Measurements from ENCODE around the gene SYT9.

SYT9 gene

DNA sequence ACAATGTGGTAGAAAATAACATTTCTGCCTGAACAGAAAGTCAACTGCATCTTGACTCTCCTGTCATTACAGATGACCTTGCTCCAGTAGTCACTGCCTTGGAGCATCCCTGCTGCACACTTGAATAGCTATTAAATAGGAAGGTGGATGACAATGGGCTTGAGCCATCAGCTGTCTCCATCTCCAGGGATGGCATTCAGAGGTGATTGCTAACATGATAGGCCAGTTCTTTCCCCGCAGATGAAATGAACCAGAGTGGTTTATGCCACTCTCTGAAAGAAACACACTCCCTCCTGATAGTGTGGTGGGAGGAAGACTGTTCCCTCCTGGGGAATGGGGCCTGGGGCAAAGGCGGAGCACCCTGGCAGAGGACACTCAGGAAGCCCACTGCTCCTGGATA is 176.5 kb downstream of the SYT9 start:
- Histone ChIP-seq H3K27ac (ENCODE audit: low read depth, low read length) (no peak overlapping the region), H3K9ac (ENCODE audit: low read depth, low read length) (no peak overlapping the region), H3K27me3 (ENCODE audit: insufficient read depth, low read length) (no peaks in the 10 kb centered on the region), H3K4me1 (ENCODE audit: insufficient read depth, low read length) (no peaks in the 10 kb centered on the region), H3K9me3 (ENCODE audit: insufficient read depth, low read depth, low read length) (no peaks in the 10 kb centered on the region), H3K36me3 (ENCODE audit: insufficient read depth, low read length) (no peaks in the 10 kb centered on the region), H3K4me3 (ENCODE audit: low read length) (no peak overlapping the region)
- WGBS, result 91% methylated on average over 2 of the region's 2 CpGs

DNA sequence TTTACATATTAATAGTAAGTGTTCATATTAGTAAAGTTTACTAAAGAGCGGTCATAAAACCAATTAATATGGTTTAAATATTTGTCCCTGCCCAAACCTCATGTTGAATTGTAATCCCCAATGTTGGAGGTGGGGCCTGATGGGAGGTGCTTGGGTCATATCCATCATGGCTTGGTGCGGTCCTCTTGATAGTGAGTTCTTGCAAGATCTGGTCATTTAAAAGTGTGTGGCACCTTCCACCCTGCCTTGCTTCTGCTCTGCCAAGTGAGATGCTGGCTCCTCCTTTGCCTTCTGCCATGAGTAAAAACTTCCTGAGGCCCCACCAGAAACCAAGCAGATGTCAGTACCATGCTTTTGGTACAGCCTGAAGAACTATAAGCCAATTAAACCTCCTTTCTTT is 178.8 kb downstream of the SYT9 start:
- no peak overlapping the region for H3K27ac ChIP-seq (ENCODE audit: low read depth, low read length)
- H3K27me3 ChIP-seq (ENCODE audit: insufficient read depth, low read length), result no peaks in the 10 kb centered on the region
- H3K36me3 ChIP-seq (ENCODE audit: insufficient read depth, low read length), result no peaks in the 10 kb centered on the region
- H3K4me3 ChIP-seq (ENCODE audit: low read length), result no peak overlapping the region
- no peaks in the 10 kb centered on the region for H3K4me1 ChIP-seq (ENCODE audit: insufficient read depth, low read length)
- 100% methylated on average over 1 of the region's 2 CpGs for WGBS
- no peak overlapping the region for H3K9ac ChIP-seq (ENCODE audit: low read depth, low read length)
- no peaks in the 10 kb centered on the region for H3K9me3 ChIP-seq (ENCODE audit: insufficient read depth, low read depth, low read length)

DNA sequence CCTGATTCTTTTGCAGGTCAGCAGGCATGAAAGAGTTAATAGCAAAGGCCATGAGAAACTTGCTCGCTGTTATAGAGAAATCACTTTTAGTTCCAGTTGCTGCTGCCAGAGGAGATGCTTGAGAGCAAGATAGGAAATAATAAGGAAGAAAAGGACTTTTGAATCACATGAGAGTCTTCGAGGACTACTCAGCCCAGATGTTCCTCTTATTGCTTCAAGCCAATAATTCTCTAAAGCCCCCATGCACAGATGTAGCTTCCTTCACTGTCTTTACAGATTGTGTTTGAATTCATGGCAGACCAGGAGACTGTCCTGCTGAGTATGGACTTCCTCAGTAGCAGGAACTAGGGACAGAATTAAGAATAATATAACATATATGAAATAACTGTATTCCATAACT is 183.5 kb downstream of the SYT9 start:
- Histone ChIP-seq H3K4me3 (ENCODE audit: low read length) (no peak overlapping the region), H3K36me3 (ENCODE audit: insufficient read depth, low read length) (no peaks in the 10 kb centered on the region), H3K9ac (ENCODE audit: low read depth, low read length) (no peak overlapping the region), H3K27me3 (ENCODE audit: insufficient read depth, low read length) (no peaks in the 10 kb centered on the region), H3K9me3 (ENCODE audit: insufficient read depth, low read depth, low read length) (no peaks in the 10 kb centered on the region), H3K27ac (ENCODE audit: low read depth, low read length) (no peak overlapping the region), H3K4me1 (ENCODE audit: insufficient read depth, low read length) (0 out of 2 replicates have a peak, but pooled peaks cover 11% of the 10 kb centered on the region)
- WGBS, result 72% methylated on average over 2 of the region's 2 CpGs

DNA sequence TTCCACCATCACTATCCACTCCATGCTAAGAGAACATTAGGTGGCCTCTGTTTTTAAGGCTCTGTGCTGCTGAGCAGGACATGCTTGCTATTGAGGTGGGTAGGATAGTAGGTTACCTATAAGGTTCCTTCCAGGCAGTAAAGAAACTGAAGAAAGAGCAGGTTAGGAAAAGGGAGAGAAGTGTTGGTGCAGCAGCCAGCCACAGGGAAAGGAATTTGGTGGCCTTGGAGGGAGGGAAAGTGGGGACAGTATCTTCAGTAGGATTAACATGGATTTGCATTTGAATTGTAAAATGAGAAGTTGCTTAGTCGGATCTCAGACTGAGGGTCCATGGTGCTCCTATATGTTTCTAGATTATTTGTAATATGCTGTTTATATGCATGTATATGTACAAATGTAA is 184.4 kb downstream of the SYT9 start:
- H3K4me1 ChIP-seq (ENCODE audit: insufficient read depth, low read length), result 0 out of 2 replicates have a peak, but pooled peaks cover 11% of the 10 kb centered on the region
- H3K27ac ChIP-seq (ENCODE audit: low read depth, low read length), result no peak overlapping the region
- H3K9me3 ChIP-seq (ENCODE audit: insufficient read depth, low read depth, low read length), result no peaks in the 10 kb centered on the region
- no peak overlapping the region for H3K4me3 ChIP-seq (ENCODE audit: low read length)
- H3K36me3 ChIP-seq (ENCODE audit: insufficient read depth, low read length), result no peaks in the 10 kb centered on the region
- no peaks in the 10 kb centered on the region for H3K27me3 ChIP-seq (ENCODE audit: insufficient read depth, low read length)
- WGBS, result 21% methylated on average over 1 of the region's 1 CpG
- H3K9ac ChIP-seq (ENCODE audit: low read depth, low read length), result no peak overlapping the region

DNA sequence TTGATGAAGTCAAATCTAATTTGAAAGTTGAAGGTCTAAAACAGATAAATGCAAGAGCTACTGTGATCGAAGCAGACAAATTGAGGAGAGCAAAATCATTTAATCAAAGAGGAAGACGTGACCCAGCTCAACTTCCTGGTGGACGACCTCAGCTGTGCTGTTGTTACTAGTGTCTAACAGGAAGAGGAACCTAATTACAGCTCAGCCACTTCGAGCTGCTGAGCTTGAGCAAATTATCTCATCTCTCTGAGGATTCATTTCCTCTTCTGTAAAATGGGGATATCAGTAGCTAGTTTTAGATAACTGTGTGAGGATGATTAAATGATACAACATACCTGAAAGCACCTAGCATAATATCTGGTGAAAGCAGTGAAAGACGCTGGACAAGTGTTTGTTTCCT is 185.0 kb downstream of the SYT9 start:
- Histone ChIP-seq H3K27me3 (ENCODE audit: insufficient read depth, low read length) (no peaks in the 10 kb centered on the region), H3K36me3 (ENCODE audit: insufficient read depth, low read length) (no peaks in the 10 kb centered on the region), H3K4me3 (ENCODE audit: low read length) (no peak overlapping the region), H3K27ac (ENCODE audit: low read depth, low read length) (no peak overlapping the region), H3K9ac (ENCODE audit: low read depth, low read length) (no peak overlapping the region), H3K9me3 (ENCODE audit: insufficient read depth, low read depth, low read length) (no peaks in the 10 kb centered on the region), H3K4me1 (ENCODE audit: insufficient read depth, low read length) (0 out of 2 replicates have a peak, but pooled peaks cover 11% of the 10 kb centered on the region)
- 77% methylated on average over 5 of the region's 5 CpGs for WGBS

DNA sequence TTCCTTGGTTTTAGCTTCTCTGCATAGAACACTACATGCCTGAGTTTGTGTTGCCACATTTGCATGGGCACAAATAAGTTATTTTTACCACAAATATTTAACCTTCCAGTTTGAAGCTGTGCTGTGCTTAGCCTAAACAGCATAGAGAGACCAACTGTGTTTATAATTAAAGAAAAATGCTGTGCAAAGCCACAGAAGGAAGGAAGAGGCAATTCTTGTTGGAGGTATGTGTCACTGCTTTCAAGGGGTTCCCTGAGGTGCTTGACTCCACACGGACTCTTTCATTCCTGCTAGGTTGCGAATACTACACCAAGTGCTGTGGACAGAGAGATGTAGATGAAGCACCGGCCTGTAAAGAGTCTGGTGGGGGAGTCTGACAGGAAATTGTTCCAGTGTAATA is 186.0 kb downstream of the SYT9 start:
- WGBS, result 82% methylated on average over 3 of the region's 3 CpGs
- H3K36me3 ChIP-seq (ENCODE audit: insufficient read depth, low read length), result no peaks in the 10 kb centered on the region
- H3K27ac ChIP-seq (ENCODE audit: low read depth, low read length), result no peak overlapping the region
- no peaks in the 10 kb centered on the region for H3K27me3 ChIP-seq (ENCODE audit: insufficient read depth, low read length)
- H3K4me3 ChIP-seq (ENCODE audit: low read length), result no peak overlapping the region
- no peak overlapping the region for H3K9ac ChIP-seq (ENCODE audit: low read depth, low read length)
- H3K4me1 ChIP-seq (ENCODE audit: insufficient read depth, low read length), result 0 out of 2 replicates have a peak, but pooled peaks cover 11% of the 10 kb centered on the region
- H3K9me3 ChIP-seq (ENCODE audit: insufficient read depth, low read depth, low read length), result no peaks in the 10 kb centered on the region

DNA sequence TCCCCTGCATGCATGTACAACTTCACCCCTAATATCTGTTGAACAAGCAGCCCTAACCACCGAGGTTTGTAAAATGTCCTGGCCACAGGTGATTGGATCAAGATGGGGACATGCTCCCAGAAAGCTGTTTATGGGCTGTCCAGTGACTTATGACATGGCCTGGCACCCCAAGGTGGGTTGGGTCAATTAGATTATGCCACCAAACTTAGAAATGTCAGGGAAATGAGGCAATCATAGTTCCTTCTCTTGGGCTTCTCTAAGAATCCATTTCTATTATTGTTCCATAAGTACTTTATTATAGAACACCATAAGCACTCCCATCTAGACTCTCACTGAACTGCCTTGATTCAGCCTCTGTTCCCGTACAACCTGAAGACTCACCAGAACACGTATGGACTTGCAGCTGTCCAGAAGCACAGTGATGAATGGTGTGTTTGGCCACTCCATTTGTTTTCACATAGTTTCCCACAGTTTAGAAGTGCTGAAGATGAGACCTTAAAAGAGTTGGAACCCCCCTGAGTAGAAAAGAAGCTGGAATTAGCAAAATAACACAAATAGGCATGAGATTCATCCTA is 188.1 kb downstream of the SYT9 start:
- Histone ChIP-seq H3K4me1 (ENCODE audit: insufficient read depth, low read length) (peaks cover 11% of the 10 kb centered on the region; the same call in 1 of the 2 replicates), H3K4me3 (ENCODE audit: low read length) (no peak overlapping the region), H3K27me3 (ENCODE audit: insufficient read depth, low read length) (no peaks in the 10 kb centered on the region), H3K36me3 (ENCODE audit: insufficient read depth, low read length) (no peaks in the 10 kb centered on the region), H3K27ac (ENCODE audit: low read depth, low read length) (no peak overlapping the region), H3K9me3 (ENCODE audit: insufficient read depth, low read depth, low read length) (no peaks in the 10 kb centered on the region), H3K9ac (ENCODE audit: low read depth, low read length) (no peak overlapping the region)
- WGBS, result 97% methylated on average over 3 of the region's 3 CpGs

DNA sequence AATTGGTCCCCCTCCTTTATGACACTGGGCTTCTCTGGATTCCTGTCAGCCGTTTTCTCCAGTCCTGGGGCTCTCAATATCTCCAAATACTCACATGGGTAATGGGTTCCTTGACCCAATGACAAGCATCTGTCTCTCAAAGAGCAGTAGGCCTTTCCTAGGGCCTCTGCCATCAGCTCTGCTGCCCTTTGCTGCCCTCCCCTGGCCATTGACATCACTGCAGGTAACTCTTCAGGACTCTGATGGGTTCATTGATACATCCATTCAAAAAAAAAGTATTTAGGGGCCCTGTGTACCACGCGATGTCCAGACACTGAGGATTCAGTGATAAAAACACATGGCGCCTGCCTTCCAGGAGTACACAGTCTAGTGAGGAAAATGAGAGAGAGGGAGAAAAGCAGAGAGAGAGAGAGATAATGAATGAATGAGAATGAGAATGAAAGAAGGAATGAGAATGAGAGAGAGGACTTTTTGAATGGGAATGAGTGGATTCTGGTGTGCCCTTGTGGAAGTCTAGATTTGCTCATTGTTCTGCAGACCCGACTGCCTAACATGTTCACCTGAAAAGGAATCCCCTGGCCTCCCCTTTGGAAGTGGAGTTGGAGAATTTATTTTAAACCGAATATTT is 191.0 kb downstream of the SYT9 start:
- H3K27me3 ChIP-seq (ENCODE audit: insufficient read depth, low read length), result no peaks in the 10 kb centered on the region
- H3K4me3 ChIP-seq (ENCODE audit: low read length), result no peak overlapping the region
- H3K9ac ChIP-seq (ENCODE audit: low read depth, low read length), result no peak overlapping the region
- no peaks in the 10 kb centered on the region for H3K36me3 ChIP-seq (ENCODE audit: insufficient read depth, low read length)
- H3K27ac ChIP-seq (ENCODE audit: low read depth, low read length), result no peak overlapping the region
- H3K4me1 ChIP-seq (ENCODE audit: insufficient read depth, low read length), result peaks cover 3% of the 10 kb centered on the region; the same call in 1 of the 2 replicates
- 34% methylated on average over 6 of the region's 6 CpGs for WGBS
- no peaks in the 10 kb centered on the region for H3K9me3 ChIP-seq (ENCODE audit: insufficient read depth, low read depth, low read length)

DNA sequence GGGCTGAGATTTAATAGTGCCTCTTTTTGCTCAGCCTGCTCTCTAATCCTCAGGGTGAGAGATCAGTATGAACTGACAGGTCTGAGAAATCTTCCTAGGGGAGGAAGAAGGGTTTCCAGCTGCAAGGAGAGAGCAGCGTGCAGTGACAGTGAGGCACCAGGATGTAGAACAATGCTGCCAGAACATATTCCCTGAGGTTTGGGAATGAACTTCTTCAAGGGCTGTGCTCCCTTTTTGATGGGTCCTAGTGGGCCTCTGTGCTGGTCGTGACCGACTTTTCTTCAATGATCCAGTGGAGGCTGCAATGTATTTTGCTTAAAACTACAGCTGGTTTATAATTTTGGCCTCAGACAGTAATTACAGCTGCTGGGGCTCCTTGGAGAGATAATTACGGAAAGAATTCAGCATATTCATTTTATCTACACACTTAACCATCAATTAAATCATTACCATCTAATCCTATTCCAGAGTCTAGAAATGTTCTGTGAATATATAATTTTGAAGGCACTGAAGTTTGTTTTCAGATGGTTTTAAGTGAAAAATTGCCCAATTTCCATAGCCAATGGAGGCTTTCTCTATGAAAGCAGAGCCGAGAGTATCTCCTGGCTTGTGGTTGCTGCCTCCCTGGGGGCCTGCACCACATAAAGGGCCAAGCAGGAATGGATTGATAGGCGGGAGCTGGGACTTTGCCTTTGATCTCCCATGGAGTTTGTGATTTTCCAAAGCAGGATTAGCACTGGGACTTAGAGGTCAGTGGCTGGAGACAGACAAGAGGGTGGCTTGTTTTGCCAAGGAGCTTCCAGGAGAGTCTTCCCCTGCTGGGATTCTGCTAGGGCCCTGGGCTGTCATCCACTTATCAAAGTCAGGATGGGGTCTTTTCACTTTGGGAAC is 192.6 kb downstream of the SYT9 start:
- 70% methylated on average over 6 of the region's 6 CpGs for WGBS
- Histone ChIP-seq H3K9me3 (ENCODE audit: insufficient read depth, low read depth, low read length) (no peaks in the 10 kb centered on the region), H3K9ac (ENCODE audit: low read depth, low read length) (no peak overlapping the region), H3K4me1 (ENCODE audit: insufficient read depth, low read length) (peaks cover 3% of the 10 kb centered on the region; the same call in 1 of the 2 replicates), H3K27ac (ENCODE audit: low read depth, low read length) (no peak overlapping the region), H3K4me3 (ENCODE audit: low read length) (no peak overlapping the region), H3K36me3 (ENCODE audit: insufficient read depth, low read length) (no peaks in the 10 kb centered on the region), H3K27me3 (ENCODE audit: insufficient read depth, low read length) (no peaks in the 10 kb centered on the region)

DNA sequence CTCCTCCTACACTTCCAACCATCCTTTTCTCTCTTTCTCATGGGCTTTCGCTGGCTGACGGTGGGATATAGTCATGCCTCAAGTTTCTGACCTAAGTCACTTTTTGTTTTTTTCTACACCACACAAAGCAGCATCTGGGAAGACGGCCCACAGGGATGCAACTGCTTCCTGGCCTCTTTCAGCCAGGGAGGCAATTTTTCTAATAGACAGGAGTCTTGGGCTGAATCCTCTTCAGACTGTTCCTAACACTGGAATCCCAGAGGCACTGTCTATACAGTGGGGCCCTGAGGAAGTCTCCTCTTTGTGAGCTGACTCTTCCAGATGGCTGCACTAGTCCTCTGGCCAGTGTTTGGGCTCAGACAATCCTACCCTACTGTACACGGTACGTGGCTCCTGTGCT is 193.9 kb downstream of the SYT9 start:
- Histone ChIP-seq H3K4me3 (ENCODE audit: low read length) (no peak overlapping the region), H3K9ac (ENCODE audit: low read depth, low read length) (no peak overlapping the region), H3K27me3 (ENCODE audit: insufficient read depth, low read length) (no peaks in the 10 kb centered on the region), H3K4me1 (ENCODE audit: insufficient read depth, low read length) (peaks cover 3% of the 10 kb centered on the region; the same call in 1 of the 2 replicates), H3K9me3 (ENCODE audit: insufficient read depth, low read depth, low read length) (no peaks in the 10 kb centered on the region), H3K27ac (ENCODE audit: low read depth, low read length) (no peak overlapping the region), H3K36me3 (ENCODE audit: insufficient read depth, low read length) (no peaks in the 10 kb centered on the region)
- 91% methylated on average over 5 of the region's 5 CpGs for WGBS

DNA sequence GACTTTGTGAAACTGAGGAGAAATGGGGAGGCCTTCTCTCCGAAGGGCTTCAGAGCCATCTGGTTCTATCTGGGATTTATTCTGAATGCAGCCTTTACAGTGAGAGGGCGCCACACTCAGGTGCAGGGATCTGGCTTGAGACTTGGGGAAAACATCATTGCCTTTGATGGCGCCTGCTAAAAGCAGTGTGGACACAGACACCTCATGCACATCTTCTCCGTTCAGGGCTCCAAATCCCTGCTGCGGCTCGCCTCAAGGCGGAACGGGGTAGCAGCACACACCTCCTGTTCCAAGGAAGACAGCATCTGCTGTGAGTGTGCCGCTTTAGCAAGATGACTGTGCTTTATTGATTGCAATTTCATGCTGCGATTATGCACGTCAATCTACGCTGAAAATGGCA is 196.5 kb downstream of the SYT9 start:
- peaks cover 8% of the 10 kb centered on the region; the same call in 1 of the 2 replicates for H3K4me1 ChIP-seq (ENCODE audit: insufficient read depth, low read length)
- H3K9me3 ChIP-seq (ENCODE audit: insufficient read depth, low read depth, low read length), result no peaks in the 10 kb centered on the region
- H3K4me3 ChIP-seq (ENCODE audit: low read length), result no peak overlapping the region
- no peaks in the 10 kb centered on the region for H3K27me3 ChIP-seq (ENCODE audit: insufficient read depth, low read length)
- WGBS, result 92% methylated on average over 12 of the region's 12 CpGs
- H3K36me3 ChIP-seq (ENCODE audit: insufficient read depth, low read length), result no peaks in the 10 kb centered on the region
- no peak overlapping the region for H3K27ac ChIP-seq (ENCODE audit: low read depth, low read length)
- no peak overlapping the region for H3K9ac ChIP-seq (ENCODE audit: low read depth, low read length)
